ENCODE measurements around the gene ARHGAP44. TPM values are rescaled to one million over a fixed set of nuclear protein-coding genes. Genes with fewer than 3 reads are reported as not detected.

ARHGAP44 gene
- total and polyA plus RNA-seq, 2 donors (not counting 1 experiment from before 2014, with no cell fraction given): 0.78 to 11.6 TPM

DNA sequence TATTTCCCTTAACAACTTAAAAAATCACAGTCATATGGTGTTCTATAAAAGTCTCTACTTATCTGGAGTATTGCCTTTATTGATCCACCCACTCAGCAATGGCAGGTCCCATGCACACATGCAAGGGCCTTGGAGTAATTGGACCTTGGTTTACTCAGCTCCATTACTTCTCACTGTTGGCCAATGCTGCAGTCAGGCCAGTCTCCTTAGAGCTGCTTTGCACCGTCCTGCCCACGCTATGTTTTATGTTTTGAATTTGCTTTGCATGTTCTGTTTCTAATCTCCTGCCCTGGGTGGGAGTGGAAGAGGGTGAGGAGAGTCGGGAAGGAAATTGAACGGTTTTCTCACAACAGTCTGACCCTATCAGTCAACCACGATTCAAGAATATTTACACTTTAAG is 23.6 kb downstream of the ARHGAP44 start:
- WGBS (ENCODE audit: insufficient coverage): no CpG with 5 or more reads among the region's 5 CpGs
- intact Hi-C loops (cut with micrococcal nuclease): no loop called here
- CTCF ChIA-PET: no interaction called here
- H3K9me3 ChIP-seq (ENCODE audit: control extremely low read depth in 1 of 3, control insufficient read depth in 2 of 3, insufficient read depth in 1 of 3, low read length in 2 of 3): peaks cover 0 to 7% (median 0%) of the 10 kb centered on the region in 3 donors
- peaks cover 14 to 15% of the 10 kb centered on the region in 2 donors for H3K4me1 ChIP-seq (ENCODE audit: control insufficient read depth in 2 of 2, insufficient read depth in 2 of 2, low read length in 2 of 2)
- peaks cover 28% of the 10 kb centered on the region for H3K4me1 Mint-ChIP-seq
- no peaks in the 10 kb centered on the region for H3K36me3 ChIP-seq (replicated peaks in 1 of 2; ENCODE audit: control extremely low read depth in 1 of 2, control insufficient read depth in 1 of 2, extremely low read depth in 1 of 2, insufficient read depth in 2 of 2, low read length in 1 of 2)
- no peak for TF ChIP-seq EZH2 (IDR thresholded peaks at IDR 0.05; ENCODE audit: borderline replicate concordance, insufficient read depth, low read depth, low read length, poor library complexity, severe bottlenecking)
- H3K27ac ChIP-seq (ENCODE audit: low read length in 2 of 2): no peak overlapping the region
- no peaks in the 10 kb centered on the region for H3K27me3 ChIP-seq (replicated peaks in 1 of 4; ENCODE audit: control extremely low read depth in 1 of 4, control insufficient read depth in 3 of 4, insufficient read depth in 4 of 4, low read length in 3 of 4)
- no peak overlapping the region for H3K4me2 ChIP-seq (replicated peaks; ENCODE audit: low read depth, low read length, poor library complexity, severe bottlenecking)
- no peak overlapping the region for H3K4me3 Mint-ChIP-seq
- H4K20me1 ChIP-seq (ENCODE audit: control insufficient read depth, insufficient read depth, low read length, poor library complexity, severe bottlenecking): no peaks in the 10 kb centered on the region
- no peak overlapping the region for H3K4me3 ChIP-seq (ENCODE audit: control extremely low read depth in 1 of 5, extremely low read depth in 1 of 5, insufficient read depth in 1 of 5, low read depth in 2 of 5, low read length in 4 of 5)
- H3K27me3 Mint-ChIP-seq: no peaks in the 10 kb centered on the region
- POLR2A ChIA-PET: no interaction called here
- no peak overlapping the region for H3K27ac Mint-ChIP-seq
- no peak overlapping the region for H2AFZ ChIP-seq (ENCODE audit: insufficient read depth, low read depth, low read length, poor library complexity, severe bottlenecking)
- DNase-seq: no peak
- H3K79me2 ChIP-seq (ENCODE audit: control insufficient read depth, insufficient read depth, low read length): no peaks in the 10 kb centered on the region
- no peak for ATAC-seq (ENCODE audit: low read depth)
- no peak overlapping the region for H3K9ac ChIP-seq (ENCODE audit: low read length)
- peaks cover 9% of the 10 kb centered on the region for H3K9me3 Mint-ChIP-seq (ENCODE audit: insufficient read depth)

DNA sequence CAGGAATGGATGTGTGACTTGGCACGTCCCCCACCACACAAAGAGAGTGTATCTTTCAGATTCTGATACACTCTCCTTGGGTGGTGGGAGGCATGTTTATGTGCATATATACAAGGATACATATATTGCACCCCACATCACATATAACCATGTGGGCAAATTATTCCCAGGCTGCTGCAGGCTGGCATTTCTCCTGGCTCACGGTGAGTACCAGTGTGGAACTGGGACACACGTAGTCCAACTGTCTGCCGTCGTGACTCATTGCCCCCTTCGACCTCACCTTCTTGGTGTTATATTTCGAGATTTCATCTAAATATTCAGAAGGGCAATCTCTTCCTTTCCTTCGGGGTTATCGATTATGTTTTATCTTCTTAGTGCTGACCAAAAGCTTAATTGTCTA is 24.4 kb downstream of the ARHGAP44 start:
- no peak for ATAC-seq (ENCODE audit: low read depth)
- no peak for DNase-seq
- H3K79me2 ChIP-seq (ENCODE audit: control insufficient read depth, insufficient read depth, low read length): no peaks in the 10 kb centered on the region
- no peak overlapping the region for H3K4me3 Mint-ChIP-seq
- H3K36me3 ChIP-seq (replicated peaks in 1 of 2; ENCODE audit: control extremely low read depth in 1 of 2, control insufficient read depth in 1 of 2, extremely low read depth in 1 of 2, insufficient read depth in 2 of 2, low read length in 1 of 2): no peaks in the 10 kb centered on the region
- H3K4me3 ChIP-seq (ENCODE audit: control extremely low read depth in 1 of 5, extremely low read depth in 1 of 5, insufficient read depth in 1 of 5, low read depth in 2 of 5, low read length in 4 of 5): no peak overlapping the region
- peaks cover 28% of the 10 kb centered on the region for H3K4me1 Mint-ChIP-seq
- peaks cover 14 to 15% of the 10 kb centered on the region in 2 donors for H3K4me1 ChIP-seq (ENCODE audit: control insufficient read depth in 2 of 2, insufficient read depth in 2 of 2, low read length in 2 of 2)
- H3K9me3 Mint-ChIP-seq (ENCODE audit: insufficient read depth): peaks cover 8% of the 10 kb centered on the region
- ChIA-PET POLR2A (no interaction called here), CTCF (no interaction called here)
- H4K20me1 ChIP-seq (ENCODE audit: control insufficient read depth, insufficient read depth, low read length, poor library complexity, severe bottlenecking): no peaks in the 10 kb centered on the region
- H3K27ac ChIP-seq (ENCODE audit: low read length in 2 of 2): no peak overlapping the region
- TF ChIP-seq EZH2 (IDR thresholded peaks at IDR 0.05; ENCODE audit: borderline replicate concordance, insufficient read depth, low read depth, low read length, poor library complexity, severe bottlenecking): no peak
- TF ChIP-seq, protein P1, sequence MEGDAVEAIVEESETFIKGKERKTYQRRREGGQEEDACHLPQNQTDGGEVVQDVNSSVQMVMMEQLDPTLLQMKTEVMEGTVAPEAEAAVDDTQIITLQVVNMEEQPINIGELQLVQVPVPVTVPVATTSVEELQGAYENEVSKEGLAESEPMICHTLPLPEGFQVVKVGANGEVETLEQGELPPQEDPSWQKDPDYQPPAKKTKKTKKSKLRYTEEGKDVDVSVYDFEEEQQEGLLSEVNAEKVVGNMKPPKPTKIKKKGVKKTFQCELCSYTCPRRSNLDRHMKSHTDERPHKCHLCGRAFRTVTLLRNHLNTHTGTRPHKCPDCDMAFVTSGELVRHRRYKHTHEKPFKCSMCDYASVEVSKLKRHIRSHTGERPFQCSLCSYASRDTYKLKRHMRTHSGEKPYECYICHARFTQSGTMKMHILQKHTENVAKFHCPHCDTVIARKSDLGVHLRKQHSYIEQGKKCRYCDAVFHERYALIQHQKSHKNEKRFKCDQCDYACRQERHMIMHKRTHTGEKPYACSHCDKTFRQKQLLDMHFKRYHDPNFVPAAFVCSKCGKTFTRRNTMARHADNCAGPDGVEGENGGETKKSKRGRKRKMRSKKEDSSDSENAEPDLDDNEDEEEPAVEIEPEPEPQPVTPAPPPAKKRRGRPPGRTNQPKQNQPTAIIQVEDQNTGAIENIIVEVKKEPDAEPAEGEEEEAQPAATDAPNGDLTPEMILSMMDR (IDR thresholded peaks at IDR 0.05): no peak
- no peak overlapping the region for H3K4me2 ChIP-seq (replicated peaks; ENCODE audit: low read depth, low read length, poor library complexity, severe bottlenecking)
- H2AFZ ChIP-seq (ENCODE audit: insufficient read depth, low read depth, low read length, poor library complexity, severe bottlenecking): no peak overlapping the region
- WGBS (ENCODE audit: insufficient coverage): 89% methylated on average over 4 of the region's 9 CpGs
- no peak overlapping the region for H3K9ac ChIP-seq (ENCODE audit: low read length)
- no peaks in the 10 kb centered on the region for H3K27me3 Mint-ChIP-seq
- no peak overlapping the region for H3K27ac Mint-ChIP-seq
- intact Hi-C loops (cut with micrococcal nuclease): no loop called here
- no peaks in the 10 kb centered on the region for H3K27me3 ChIP-seq (replicated peaks in 1 of 4; ENCODE audit: control extremely low read depth in 1 of 4, control insufficient read depth in 3 of 4, insufficient read depth in 4 of 4, low read length in 3 of 4)
- no peaks in the 10 kb centered on the region for H3K9me3 ChIP-seq (ENCODE audit: control extremely low read depth in 1 of 3, control insufficient read depth in 2 of 3, insufficient read depth in 1 of 3, low read length in 2 of 3)

All from B cell (primary cell).